Right atrium auricular region (tissue), 2 donors: Measurements from ENCODE around the gene AMT. TPM values are rescaled to one million over a fixed set of nuclear protein-coding genes. Genes with fewer than 3 reads are reported as not detected.

Source experiments
- DNase-seq: peaks from one replicate; pipeline ENCODE4 v3.0.0-alpha.2; 2019; ENCODE audit warnings: low spot score
- H3K27ac ChIP-seq, 2 donors: fragments of 200-600 bp; sonication (generic); 1 replicate in 1 of 2; 2 replicates in 1 of 2; pipeline ENCODE4 v1.5.1; 2016 to 2019
- H3K27me3 ChIP-seq, 2 donors: fragments of 200-600 bp; sonication (generic); one replicate each; pipeline versions ENCODE4 v1.5.1 to v1.6.0; 2017 to 2019
- H3K36me3 ChIP-seq: fragments of 200-600 bp; sonication (generic); one replicate; pipeline ENCODE4 v1.5.1; 2016
- H3K4me1 ChIP-seq, 2 donors: fragments of 200-600 bp; sonication (generic); one replicate each; pipeline versions ENCODE4 v1.5.1 to v1.6.0; 2017 to 2019
- H3K4me3 ChIP-seq, 2 donors: fragments of 200-600 bp; sonication (generic); 1 replicate in 1 of 2; 2 replicates in 1 of 2; pipeline ENCODE4 v1.5.1; 2017 to 2019; ENCODE audit warnings: mild to moderate bottlenecking in 1 of 2, moderate library complexity in 1 of 2
- H3K9me3 ChIP-seq, 2 donors: fragments of 200-600 bp; sonication (generic); one replicate each; pipeline ENCODE4 v1.5.1; 2019
- CTCF ChIP-seq, 2 donors: fragments of 200-600 bp; sonication (generic); IDR thresholded peaks; one replicate each; pipeline ENCODE4 v1.5.1; 2019; ENCODE audit warnings: antibody characterized with exemption in 2 of 2
- total RNA-seq, 2 donors: library from RNA; depleted of rRNA; stranded (reverse); fragments of >200 nt; gene quantifications; one replicate each; pipeline ENCODE4 v1.1.0, GENCODE V29; 2016

AMT gene
- total RNA-seq, 2 donors from 2014 or later, result 6.6 to 17.6 TPM

- no peak for TF ChIP-seq CTCF (IDR thresholded peaks at IDR 0.05)
- no peaks in the 10 kb centered on the region for H3K27me3 ChIP-seq
- no peaks in the 10 kb centered on the region for H3K9me3 ChIP-seq
- peaks cover 0 to 32% of the 10 kb centered on the region in 2 donors for H3K4me1 ChIP-seq
- H3K4me3 ChIP-seq, result no peak overlapping the region
- H3K27ac ChIP-seq, result no peak overlapping the region
- H3K36me3 ChIP-seq, result no peaks in the 10 kb centered on the region
- DNase-seq, result no peak
These were observed 38.1 kb upstream of the AMT start for GRCh38 chr3:49460188-49460890.

GRCh38 chr3:49456466-49456865 lies 34.2 kb upstream of the AMT start:
- no peaks in the 10 kb centered on the region for H3K9me3 ChIP-seq
- H3K27me3 ChIP-seq, result no peaks in the 10 kb centered on the region
- DNase-seq, result no peak
- no peak for TF ChIP-seq CTCF (IDR thresholded peaks at IDR 0.05)
- no peak overlapping the region for H3K4me3 ChIP-seq
- H3K4me1 ChIP-seq, result peaks cover 0 to 29% of the 10 kb centered on the region in 2 donors
- no peaks in the 10 kb centered on the region for H3K36me3 ChIP-seq
- no peak overlapping the region for H3K27ac ChIP-seq

GRCh38 chr3:49454898-49455681 lies 32.8 kb upstream of the AMT start:
- Histone ChIP-seq H3K4me3 (no peak overlapping the region), H3K4me1 (peaks cover 0 to 15% of the 10 kb centered on the region in 2 donors), H3K27ac (peak overlapping the region in 1 of 2 donors; percentile 21), H3K9me3 (no peaks in the 10 kb centered on the region), H3K27me3 (no peaks in the 10 kb centered on the region), H3K36me3 (no peaks in the 10 kb centered on the region)
- no peak for TF ChIP-seq CTCF (IDR thresholded peaks at IDR 0.05)
- no peak for DNase-seq

GRCh38 chr3:49454458-49454857 lies 32.2 kb upstream of the AMT start:
- peak in 1 of 2 donors; percentile 65 for TF ChIP-seq CTCF (IDR thresholded peaks at IDR 0.05)
- no peak for DNase-seq
- H3K36me3 ChIP-seq, result no peaks in the 10 kb centered on the region
- no peak overlapping the region for H3K27ac ChIP-seq
- peaks cover 0 to 15% of the 10 kb centered on the region in 2 donors for H3K4me1 ChIP-seq
- no peaks in the 10 kb centered on the region for H3K27me3 ChIP-seq
- no peaks in the 10 kb centered on the region for H3K9me3 ChIP-seq
- H3K4me3 ChIP-seq, result no peak overlapping the region

- Histone ChIP-seq H3K27ac (no peak overlapping the region), H3K36me3 (no peaks in the 10 kb centered on the region), H3K9me3 (no peaks in the 10 kb centered on the region), H3K4me1 (peaks cover 0 to 15% of the 10 kb centered on the region in 2 donors), H3K27me3 (no peaks in the 10 kb centered on the region), H3K4me3 (no peak overlapping the region)
- DNase-seq, result no peak
- TF ChIP-seq CTCF (IDR thresholded peaks at IDR 0.05), result no peak
These were observed 31.3 kb upstream of the AMT start for GRCh38 chr3:49453621-49454020.
